Neural crest cell (in vitro differentiated cells): Measurements from ENCODE around the gene COL5A2. TPM values are rescaled to one million over a fixed set of nuclear protein-coding genes. Genes with fewer than 3 reads are reported as not detected.

Source experiments
- DNase-seq: peaks from one replicate; pipeline ENCODE4 v3.0.0; 2021; ENCODE audit warnings: low read depth, mixed read lengths, low spot score
- H3K27ac Mint-ChIP-seq: one replicate; pipeline ENCODE4 v1.8.0; 2021; ENCODE audit warnings: mild to moderate bottlenecking, mixed read lengths; ENCODE audit not compliant: unreplicated experiment
- H3K27me3 Mint-ChIP-seq: 2 replicates; pipeline ENCODE4 v1.8.0; 2021; ENCODE audit warnings: low read depth, mild to moderate bottlenecking, mixed read lengths
- H3K36me3 Mint-ChIP-seq: 2 replicates; pipeline ENCODE4 v1.8.0; 2021; ENCODE audit warnings: low read depth, mild to moderate bottlenecking, mixed read lengths
- H3K4me1 Mint-ChIP-seq: 2 replicates; pipeline ENCODE4 v1.8.0; 2021; ENCODE audit warnings: mixed read lengths
- H3K4me3 Mint-ChIP-seq: one replicate; pipeline ENCODE4 v1.8.0; 2021; ENCODE audit warnings: mild to moderate bottlenecking, mixed read lengths
- H3K9me3 Mint-ChIP-seq: 2 replicates; pipeline ENCODE4 v1.8.0; 2021; ENCODE audit warnings: mixed read lengths
- CTCF ChIP-seq: fragments of 200-600 bp; sonication (generic); conservative IDR thresholded peaks from 2 replicates; pipeline ENCODE4 v1.5.0; 2021; ENCODE audit warnings: antibody characterized with exemption, mild to moderate bottlenecking
- total RNA-seq: library from RNA; stranded (reverse); gene quantifications from 2 replicates; pipeline ENCODE4 v1.2.1, GENCODE V29; 2021

Gene COL5A2
- total RNA-seq, 1 donor from 2014 or later, result 62.6 TPM

GRCh38 chr2:189163889-189164288, 15.7 kb downstream of the COL5A2 start:
- no peak for DNase-seq
- TF ChIP-seq CTCF, result no peak
- no peak overlapping the region for H3K4me3 Mint-ChIP-seq
- peak overlapping the region; percentile 12 for H3K27ac Mint-ChIP-seq
- H3K36me3 Mint-ChIP-seq, result no peaks in the 10 kb centered on the region
- no peaks in the 10 kb centered on the region for H3K9me3 Mint-ChIP-seq
- H3K4me1 Mint-ChIP-seq, result peaks cover 18% of the 10 kb centered on the region
- no peaks in the 10 kb centered on the region for H3K27me3 Mint-ChIP-seq

- H3K36me3 Mint-ChIP-seq, result no peaks in the 10 kb centered on the region
- H3K9me3 Mint-ChIP-seq, result no peaks in the 10 kb centered on the region
- TF ChIP-seq CTCF, result no peak
- peaks cover 18% of the 10 kb centered on the region for H3K4me1 Mint-ChIP-seq
- no peak overlapping the region for H3K27ac Mint-ChIP-seq
- H3K27me3 Mint-ChIP-seq, result no peaks in the 10 kb centered on the region
- H3K4me3 Mint-ChIP-seq, result no peak overlapping the region
- no peak for DNase-seq
These were observed 17.0 kb downstream of the COL5A2 start for GRCh38 chr2:189162566-189162965.

- Mint-ChIP-seq H3K4me1 (peaks cover 18% of the 10 kb centered on the region), H3K27me3 (no peaks in the 10 kb centered on the region), H3K27ac (no peak overlapping the region), H3K4me3 (no peak overlapping the region), H3K9me3 (no peaks in the 10 kb centered on the region), H3K36me3 (no peaks in the 10 kb centered on the region)
- no peak for DNase-seq
- no peak for TF ChIP-seq CTCF
These were observed 17.7 kb downstream of the COL5A2 start for GRCh38 chr2:189161894-189162293.

- no peak for TF ChIP-seq CTCF
- Mint-ChIP-seq H3K36me3 (no peaks in the 10 kb centered on the region), H3K27me3 (no peaks in the 10 kb centered on the region), H3K9me3 (no peaks in the 10 kb centered on the region), H3K27ac (no peak overlapping the region), H3K4me1 (peaks cover 13% of the 10 kb centered on the region), H3K4me3 (no peak overlapping the region)
- DNase-seq, result no peak
These were observed 19.8 kb downstream of the COL5A2 start for GRCh38 chr2:189159717-189160116.

GRCh38 chr2:189159273-189159672, 20.3 kb downstream of the COL5A2 start:
- no peak for DNase-seq
- Mint-ChIP-seq H3K27ac (no peak overlapping the region), H3K27me3 (no peaks in the 10 kb centered on the region), H3K9me3 (no peaks in the 10 kb centered on the region), H3K4me1 (peaks cover 13% of the 10 kb centered on the region), H3K4me3 (no peak overlapping the region), H3K36me3 (no peaks in the 10 kb centered on the region)
- TF ChIP-seq CTCF, result no peak

- DNase-seq, result no peak
- Mint-ChIP-seq H3K27ac (no peak overlapping the region), H3K36me3 (no peaks in the 10 kb centered on the region), H3K4me3 (no peak overlapping the region), H3K9me3 (no peaks in the 10 kb centered on the region), H3K4me1 (peaks cover under 1% of the 10 kb centered on the region), H3K27me3 (no peaks in the 10 kb centered on the region)
- TF ChIP-seq CTCF, result no peak
These were observed 21.6 kb downstream of the COL5A2 start for GRCh38 chr2:189157939-189158338.
